ENCODE data around the gene B9D1.

B9D1 gene

GRCh38 chr17:19388791-19389785 lies 26.6 kb upstream of the B9D1 start:
- DNase-seq (ENCODE audit: low spot score), result peak; percentile 27

- no peak for DNase-seq (ENCODE audit: low spot score)
Measured at GRCh38 chr17:19387921-19388521, 25.5 kb upstream of the B9D1 start.

GRCh38 chr17:19386974-19387920 lies 24.7 kb upstream of the B9D1 start, which contains the start of gene MFAP4:
TSS of gene MFAP4 (minus strand) at chr17:19387190. CDS start at chr17:19387155, 35 bp downstream.
- DNase-seq (ENCODE audit: low spot score), result no peak

- no peak for DNase-seq (ENCODE audit: low spot score)
Measured at GRCh38 chr17:19386051-19386929, 23.8 kb upstream of the B9D1 start.

DNA sequence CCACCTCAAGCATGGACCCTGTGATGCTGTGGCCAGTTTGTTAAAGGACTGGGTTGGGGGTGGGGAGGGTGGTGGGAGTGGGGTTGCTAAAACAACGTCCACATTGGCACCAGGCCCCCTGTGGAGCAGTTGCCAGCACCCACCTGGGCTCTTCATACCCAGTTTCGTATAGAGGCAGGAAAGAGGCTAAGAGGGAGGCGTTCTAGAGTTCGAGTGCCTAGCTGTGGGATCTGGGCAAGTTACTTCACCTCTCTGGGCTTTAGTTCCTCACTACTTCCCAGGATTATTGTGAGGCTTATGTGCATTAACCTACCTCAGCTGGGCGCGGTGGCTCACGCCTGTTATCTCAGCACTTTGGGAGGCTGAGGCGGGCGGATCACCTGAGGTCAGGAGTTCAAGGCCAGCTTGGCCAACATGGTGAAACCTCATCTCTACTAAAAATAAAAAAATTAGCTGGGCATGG lies 23.0 kb upstream of the B9D1 start:
- DNase-seq (ENCODE audit: low spot score), result no peak

- peak; percentile 78 for DNase-seq (ENCODE audit: low spot score)
Measured at GRCh38 chr17:19384723-19385391, 22.3 kb upstream of the B9D1 start.

DNA sequence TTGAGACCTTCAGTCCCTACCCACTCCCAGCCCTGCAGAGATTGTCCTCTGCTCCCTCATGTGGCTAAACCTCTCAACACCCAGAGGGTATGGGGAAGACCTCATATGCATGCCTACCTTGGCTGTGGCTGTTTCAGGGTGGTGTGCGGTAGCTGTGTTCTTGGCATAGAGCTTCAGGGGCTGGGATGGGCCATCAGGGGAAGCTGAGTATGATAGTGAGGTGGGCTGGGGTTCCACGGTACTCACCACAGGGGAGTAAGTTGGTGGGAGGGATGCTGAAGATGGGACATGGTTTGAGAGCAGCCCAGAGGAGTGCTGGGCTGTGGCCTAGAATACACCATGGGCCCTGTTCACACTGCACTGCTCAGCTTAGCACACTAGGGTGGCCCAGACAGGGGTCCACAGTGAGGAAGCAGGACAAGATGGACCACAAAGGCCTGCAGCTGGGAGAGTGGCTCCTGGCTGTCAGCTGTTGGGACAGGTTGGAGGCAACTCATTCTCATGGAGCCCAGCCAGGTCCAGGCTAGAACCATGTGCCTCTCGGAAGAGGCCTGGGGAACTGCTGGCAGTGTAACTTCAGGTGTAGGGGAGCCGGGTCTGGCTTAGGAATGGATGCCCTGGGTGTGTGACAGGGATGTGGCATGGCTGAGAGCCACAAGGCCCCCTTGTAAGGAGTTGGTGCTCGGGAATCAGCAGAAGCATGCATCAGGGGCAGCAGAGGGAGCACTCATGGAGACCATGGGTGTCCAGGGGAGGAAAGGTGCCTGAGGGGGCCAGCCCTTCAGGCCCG lies 21.4 kb upstream of the B9D1 start:
- DNase-seq (ENCODE audit: low spot score), result no peak

GRCh38 chr17:19382531-19383444 lies 20.3 kb upstream of the B9D1 start:
- no peak for DNase-seq (ENCODE audit: low spot score)

DNA sequence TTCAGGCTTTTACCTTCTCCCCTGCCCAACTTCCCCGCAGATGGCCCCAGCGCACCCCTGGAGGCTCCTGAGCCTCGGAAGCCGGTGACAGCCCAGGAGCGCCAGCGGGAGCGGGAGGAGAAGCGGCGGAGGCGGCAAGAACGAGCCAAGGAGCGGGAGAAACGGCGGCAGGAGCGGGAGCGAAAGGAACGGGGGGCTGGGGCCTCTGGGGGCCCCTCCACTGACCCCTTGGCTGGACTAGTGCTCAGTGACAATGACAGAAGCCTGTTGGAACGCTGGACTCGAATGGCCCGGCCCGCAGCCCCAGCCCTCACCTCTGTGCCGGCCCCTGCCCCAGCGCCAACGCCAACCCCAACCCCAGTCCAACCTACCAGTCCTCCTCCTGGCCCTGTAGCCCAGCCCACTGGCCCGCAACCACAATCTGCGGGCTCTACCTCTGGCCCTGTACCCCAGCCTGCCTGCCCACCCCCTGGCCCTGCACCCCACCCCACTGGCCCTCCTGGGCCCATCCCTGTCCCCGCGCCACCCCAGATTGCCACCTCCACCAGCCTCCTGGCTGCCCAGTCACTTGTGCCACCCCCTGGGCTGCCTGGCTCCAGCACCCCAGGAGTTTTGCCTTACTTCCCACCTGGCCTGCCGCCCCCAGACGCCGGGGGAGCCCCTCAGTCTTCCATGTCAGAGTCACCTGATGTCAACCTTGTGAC lies 19.4 kb upstream of the B9D1 start:
- no peak for DNase-seq (ENCODE audit: low spot score)

DNA sequence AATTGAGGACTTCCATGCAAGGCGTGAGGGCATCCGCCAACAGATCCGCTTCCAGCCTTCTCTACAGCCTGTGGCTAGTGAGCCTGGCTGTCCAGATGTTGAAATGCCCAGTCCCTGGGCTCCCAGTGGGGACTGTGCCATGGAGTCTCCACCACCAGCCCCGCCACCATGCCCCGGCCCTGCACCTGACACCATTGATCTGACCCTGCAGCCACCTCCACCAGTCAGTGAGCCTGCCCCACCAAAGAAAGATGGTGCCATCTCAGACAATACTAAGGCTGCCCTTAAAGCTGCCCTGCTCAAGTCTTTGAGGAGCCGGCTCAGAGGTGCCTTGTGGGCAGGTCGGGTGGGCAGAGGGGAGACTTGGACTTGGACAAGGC lies 18.8 kb upstream of the B9D1 start:
- no peak for DNase-seq (ENCODE audit: low spot score)

DNA sequence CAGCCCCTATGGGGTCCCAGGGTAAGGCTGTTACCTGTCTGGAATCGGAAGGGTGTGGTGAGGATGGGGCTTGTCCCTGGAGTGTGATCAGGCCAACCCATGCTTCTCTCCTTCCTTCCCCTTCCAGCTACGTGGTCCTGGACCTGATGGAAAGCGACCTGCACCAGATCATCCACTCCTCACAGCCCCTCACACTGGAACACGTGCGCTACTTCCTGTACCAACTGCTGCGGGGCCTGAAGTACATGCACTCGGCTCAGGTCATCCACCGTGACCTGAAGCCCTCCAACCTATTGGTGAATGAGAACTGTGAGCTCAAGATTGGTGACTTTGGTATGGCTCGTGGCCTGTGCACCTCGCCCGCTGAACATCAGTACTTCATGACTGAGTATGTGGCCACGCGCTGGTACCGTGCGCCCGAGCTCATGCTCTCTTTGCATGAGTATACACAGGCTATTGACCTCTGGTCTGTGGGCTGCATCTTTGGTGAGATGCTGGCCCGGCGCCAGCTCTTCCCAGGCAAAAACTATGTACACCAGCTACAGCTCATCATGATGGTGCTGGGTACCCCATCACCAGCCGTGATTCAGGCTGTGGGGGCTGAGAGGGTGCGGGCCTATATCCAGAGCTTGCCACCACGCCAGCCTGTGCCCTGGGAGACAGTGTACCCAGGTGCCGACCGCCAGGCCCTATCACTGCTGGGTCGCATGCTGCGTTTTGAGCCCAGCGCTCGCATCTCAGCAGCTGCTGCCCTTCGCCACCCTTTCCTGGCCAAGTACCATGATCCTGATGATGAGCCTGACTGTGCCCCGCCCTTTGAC lies 18.2 kb upstream of the B9D1 start:
- DNase-seq (ENCODE audit: low spot score), result no peak

DNA sequence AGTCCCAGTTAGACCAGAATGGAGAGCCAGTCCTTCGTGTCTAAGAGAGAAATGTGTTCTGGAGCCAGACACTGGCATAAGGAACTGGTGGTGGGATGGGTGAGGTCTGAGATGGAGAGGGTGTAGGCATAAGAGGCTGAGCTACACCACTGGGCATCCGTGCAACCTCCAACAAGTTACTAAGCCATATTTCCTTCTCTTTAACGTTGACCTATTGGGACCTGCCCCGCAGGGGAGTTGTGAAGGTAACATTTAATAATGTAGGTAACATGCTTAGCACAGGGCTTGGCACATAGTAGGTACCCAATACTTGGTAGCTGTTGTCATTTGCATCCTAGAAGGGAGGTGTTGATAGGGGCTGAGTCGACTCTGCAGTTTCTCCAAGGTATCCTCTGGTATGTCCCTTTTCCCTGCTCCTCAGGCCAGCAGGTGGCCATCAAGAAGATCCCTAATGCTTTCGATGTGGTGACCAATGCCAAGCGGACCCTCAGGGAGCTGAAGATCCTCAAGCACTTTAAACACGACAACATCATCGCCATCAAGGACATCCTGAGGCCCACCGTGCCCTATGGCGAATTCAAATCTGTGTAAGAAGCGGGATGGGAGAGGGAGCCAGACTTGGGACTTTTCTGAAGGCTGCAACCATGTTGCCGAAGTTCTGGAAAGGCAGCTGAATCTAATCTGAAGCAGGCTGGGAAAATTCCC lies 17.0 kb upstream of the B9D1 start:
- DNase-seq (ENCODE audit: low spot score), result no peak

DNA sequence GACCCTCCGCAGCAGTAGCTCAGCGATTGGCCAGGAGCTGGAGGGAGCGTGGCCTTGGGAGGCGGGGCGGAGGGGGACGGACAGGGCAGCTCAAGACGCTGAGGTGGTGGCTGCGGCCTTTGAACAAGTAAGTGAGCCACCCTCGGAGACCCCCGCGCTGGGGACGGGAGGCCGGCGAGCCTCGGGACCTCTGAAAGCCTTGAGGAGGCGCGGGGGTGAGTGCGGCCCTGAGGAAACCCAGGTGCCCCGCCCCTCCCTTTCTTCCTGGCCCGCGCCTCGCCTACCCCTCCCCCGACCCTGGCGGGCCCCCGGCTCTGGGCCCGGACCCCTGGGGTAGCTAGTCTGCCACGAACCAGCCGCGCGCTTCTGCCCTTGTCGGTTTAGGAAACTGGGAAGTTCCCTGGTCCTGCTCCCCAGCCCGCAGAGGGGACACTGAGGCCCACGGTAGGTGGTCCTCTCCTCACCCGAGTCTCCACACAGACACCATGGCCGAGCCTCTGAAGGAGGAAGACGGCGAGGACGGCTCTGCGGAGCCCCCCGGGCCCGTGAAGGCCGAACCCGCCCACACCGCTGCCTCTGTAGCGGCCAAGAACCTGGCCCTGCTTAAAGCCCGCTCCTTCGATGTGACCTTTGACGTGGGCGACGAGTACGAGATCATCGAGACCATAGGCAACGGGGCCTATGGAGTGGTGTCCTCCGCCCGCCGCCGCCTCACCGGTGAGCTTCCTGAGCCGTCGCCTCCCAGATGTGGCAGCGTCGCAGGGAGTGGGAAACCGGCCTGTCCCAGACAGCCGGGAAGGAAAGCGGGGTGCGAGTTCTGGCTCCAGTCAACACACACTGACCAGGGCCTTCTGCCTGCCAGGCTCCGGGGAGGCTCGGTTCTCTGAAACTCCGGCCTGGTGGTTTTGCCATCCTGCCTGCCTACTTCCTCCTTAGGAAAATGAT lies 16.2 kb upstream of the B9D1 start, which contains the start of gene MAPK7:
Gene MAPK7 (plus strand): TSS at position 83 of the 945 bp plus-strand sequence. CDS start 403 bp downstream, at position 486.
- no peak for DNase-seq (ENCODE audit: low spot score)

- peak; percentile 98 for DNase-seq (ENCODE audit: low spot score)
Measured at GRCh38 chr17:19377602-19378415, 15.3 kb upstream of the B9D1 start.
